Sigmoid colon (tissue), 7 donors: Measurements from ENCODE around the gene VEZF1. TPM values are rescaled to one million over a fixed set of nuclear protein-coding genes. Genes with fewer than 3 reads are reported as not detected.
A peak's percentile ranks its signal among the peaks of the same experiment; 100 is the strongest.
"Not testable (repeated sequence)": the region's sequence is repeated elsewhere in the genome, so short reads cannot be mapped to it uniquely, and the experiment has no call there.

Source experiments
- DNase-seq: peaks from one replicate; pipeline ENCODE4 v3.0.0-alpha.2; 2019
- H3K27ac ChIP-seq, 4 donors: fragments of 200-600 bp; sonication (generic); one replicate each; pipeline ENCODE4 v1.5.1; 2016 to 2019; ENCODE audit warnings: mild to moderate bottlenecking in 1 of 4
- H3K27me3 ChIP-seq, 3 donors: fragments of 200-600 bp; sonication (generic); one replicate each; pipeline ENCODE4 v1.5.1; 2019; ENCODE audit warnings: mild to moderate bottlenecking in 1 of 3
- H3K36me3 ChIP-seq, 4 donors: fragments of 200-600 bp; sonication (generic); one replicate each; pipeline ENCODE4 v1.5.1; 2016 to 2019
- H3K4me1 ChIP-seq, 4 donors: fragments of 200-600 bp; sonication (generic); one replicate each; pipeline ENCODE4 v1.5.1; 2017 to 2019
- H3K4me3 ChIP-seq, 4 donors: fragments of 200-600 bp; sonication (generic); one replicate each; pipeline ENCODE4 v1.5.1; 2017 to 2019; ENCODE audit warnings: mild to moderate bottlenecking in 2 of 4, moderate library complexity in 1 of 4
- H3K9me3 ChIP-seq, 4 donors: fragments of 200-600 bp in 3 of 4; sonication (generic) in 3 of 4; one replicate each; pipeline versions ENCODE4 v1.5.1 to v1.6.1; 2013 to 2019
- CTCF ChIP-seq, 4 experiments: fragments of 450-650 bp in 3 of 4; fragments of 200-600 bp in 1 of 4; IDR thresholded peaks; one replicate each; pipeline ENCODE4 v1.5.1; 2016 to 2019; ENCODE audit warnings: antibody characterized with exemption in 4 of 4, mild to moderate bottlenecking in 3 of 4, moderate library complexity in 2 of 4
- EP300 ChIP-seq, 4 donors: sonication (generic); formaldehyde crosslinking; IDR thresholded peaks; one replicate each; pipeline ENCODE4 v1.6.1; 2017; ENCODE audit warnings: antibody characterized with exemption in 4 of 4
- POLR2A ChIP-seq, 2 donors: fragments of 450-650 bp; IDR thresholded peaks; one replicate each; pipeline ENCODE4 v1.6.1; 2016; ENCODE audit warnings: antibody characterized with exemption in 2 of 2, mild to moderate bottlenecking in 2 of 2, moderate library complexity in 2 of 2
- POLR2AphosphoS5 ChIP-seq, 4 donors: sonication (generic); formaldehyde crosslinking; IDR thresholded peaks; one replicate each; pipeline ENCODE4 v1.6.1; 2017; ENCODE audit warnings: antibody characterized with exemption in 4 of 4
- WGBS, 2 donors: extraction: QIAGEN DNeasy Blood & Tissue Kit; methylation state at CpG; one replicate each; pipeline ENCODE4 v1.1.7; 2013; 5-methylcytosine and 5-hydroxymethylcytosine counted together
- intact Hi-C: fragments of 100-400 bp; cut with DNase I; formaldehyde crosslinking; loops from one replicate; pipeline ENCODE4 v1.15.1; 2023
- polyA plus RNA-seq, 3 donors: library from polyadenylated mRNA; stranded (reverse); fragments of 200-250 nt; gene quantifications; one replicate each; pipeline ENCODE4 v1.2.3, GENCODE V29; 2013
- total RNA-seq, 4 donors: library from RNA; depleted of rRNA; stranded (reverse); fragments of >200 nt; gene quantifications; one replicate each; pipeline ENCODE4 v1.1.0, GENCODE V29; 2016
- donor health status: healthy with polysubstance abuse.
- donor health status: Bipolar disorder and iron deficiency.
- donor health status: healthy.

The VEZF1 gene
- total and polyA plus RNA-seq, 7 donors: 17.8 to 120 (median 99.8) TPM

GRCh38 chr17:57979076-57979475, 9.0 kb downstream of the VEZF1 start:
- H3K36me3 ChIP-seq: peaks cover 12 to 89% (median 41%) of the 10 kb centered on the region in 4 donors

GRCh38 chr17:57976594-57976993, 11.5 kb downstream of the VEZF1 start:
- H3K27me3 ChIP-seq: no peaks in the 10 kb centered on the region
- no peak for DNase-seq
- intact Hi-C loops: no loop called here
- peak overlapping the region in 2 of 4 donors; percentile 53 to 63 for H3K27ac ChIP-seq
- no peak overlapping the region for H3K4me3 ChIP-seq
- WGBS, 2 donors: 93 to 95% methylated on average over 3 of the region's 3 CpGs
- H3K9me3 ChIP-seq: no peaks in the 10 kb centered on the region
- TF ChIP-seq CTCF (IDR thresholded peaks at IDR 0.05) (no peak), POLR2A (IDR thresholded peaks at IDR 0.05) (no peak), EP300 (IDR thresholded peaks at IDR 0.05) (no peak), POLR2AphosphoS5 (IDR thresholded peaks at IDR 0.05) (no peak)
- H3K36me3 ChIP-seq: peaks cover 12 to 98% (median 55%) of the 10 kb centered on the region in 4 donors
- peaks cover 0 to 49% (median 35%) of the 10 kb centered on the region in 4 donors for H3K4me1 ChIP-seq

More at GRCh38 chr17:57979076-57979475, 9.0 kb downstream of the VEZF1 start:
- Histone ChIP-seq H3K9me3 (no peaks in the 10 kb centered on the region), H3K27ac (peak overlapping the region in 1 of 4 donors; percentile 12), H3K4me1 (peaks cover 0 to 70% (median 59%) of the 10 kb centered on the region in 4 donors), H3K4me3 (no peak overlapping the region), H3K27me3 (no peaks in the 10 kb centered on the region)
- no peak for TF ChIP-seq EP300 (IDR thresholded peaks at IDR 0.05)
- no peak for TF ChIP-seq CTCF (IDR thresholded peaks at IDR 0.05)
- TF ChIP-seq POLR2AphosphoS5 (IDR thresholded peaks at IDR 0.05): no peak
- TF ChIP-seq POLR2A (IDR thresholded peaks at IDR 0.05): no peak
- WGBS, 2 donors: 73 to 84% methylated on average over 1 of the region's 1 CpG
- intact Hi-C loops: no loop called here
- no peak for DNase-seq

GRCh38 chr17:57975044-57975443, 13.0 kb downstream of the VEZF1 start:
- TF ChIP-seq POLR2A (IDR thresholded peaks at IDR 0.05) (no peak), EP300 (IDR thresholded peaks at IDR 0.05) (no peak), POLR2AphosphoS5 (IDR thresholded peaks at IDR 0.05) (no peak)
- no peaks in the 10 kb centered on the region for H3K9me3 ChIP-seq
- intact Hi-C loops: no loop called here
- no peak for DNase-seq
- no peak overlapping the region for H3K4me3 ChIP-seq
- peaks cover 0 to 33% (median 28%) of the 10 kb centered on the region in 4 donors for H3K4me1 ChIP-seq
- H3K36me3 ChIP-seq: peaks cover 12 to 92% (median 55%) of the 10 kb centered on the region in 4 donors
- H3K27me3 ChIP-seq: no peaks in the 10 kb centered on the region
- peak overlapping the region; percentile 21 to 63 (median 52) for H3K27ac ChIP-seq
- WGBS, 2 donors: 18 to 60% methylated on average over 1 of the region's 1 CpG

DNA sequence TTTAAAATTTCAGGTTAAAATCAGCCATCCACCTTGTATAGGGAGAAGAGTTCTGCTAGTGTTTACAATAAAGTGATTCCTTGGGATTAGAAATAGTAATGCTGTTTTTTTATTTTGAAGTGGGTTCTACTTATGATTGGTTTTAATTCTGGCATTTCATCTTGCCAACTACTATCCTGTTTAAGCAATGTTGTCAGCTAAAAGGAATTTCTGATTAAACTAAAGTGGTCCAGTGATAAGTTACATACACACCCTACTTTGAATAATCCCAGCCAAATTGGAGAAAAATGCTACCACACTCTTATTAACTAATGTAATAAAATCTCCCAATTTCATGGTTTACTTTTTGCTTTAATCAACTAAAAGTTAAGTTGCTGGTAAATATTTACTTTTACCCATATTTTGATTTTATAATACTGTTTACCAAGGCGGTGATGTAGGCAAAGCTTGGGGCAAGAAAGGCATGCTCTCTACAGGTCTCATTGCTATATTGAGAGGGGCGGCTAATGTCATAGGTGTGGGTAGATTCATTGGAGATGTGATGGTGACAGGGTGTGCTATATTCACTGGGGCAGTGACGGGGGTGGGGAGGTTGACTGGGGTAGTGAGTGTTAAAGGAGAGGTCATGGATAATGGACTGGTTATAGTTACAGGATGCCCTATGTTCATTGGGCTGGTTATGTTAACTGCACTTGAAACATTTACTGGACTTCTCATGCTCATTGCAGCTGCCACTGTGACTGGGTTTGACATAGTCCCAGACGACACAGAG, 13.8 kb downstream of the VEZF1 start:
- DNase-seq, H3K4me3 ChIP-seq, H3K27me3 ChIP-seq, intact Hi-C loops, H3K9me3 ChIP-seq: not testable (repeated sequence)
- H3K4me1 ChIP-seq: peaks cover 0 to 31% (median 28%) of the 10 kb centered on the region in 4 donors
- H3K36me3 ChIP-seq: peaks cover 10 to 84% (median 49%) of the 10 kb centered on the region in 4 donors
- peak overlapping the region; percentile 21 to 63 (median 52) for H3K27ac ChIP-seq
- 82 to 88% methylated on average over 4 of the region's 4 CpGs for WGBS, 2 donors

- H3K27ac ChIP-seq: peak overlapping the region in 1 of 4 donors; percentile 18
- intact Hi-C loops: no loop called here
- TF ChIP-seq CTCF (IDR thresholded peaks at IDR 0.05) (no peak), EP300 (IDR thresholded peaks at IDR 0.05) (no peak), POLR2AphosphoS5 (IDR thresholded peaks at IDR 0.05) (no peak), POLR2A (IDR thresholded peaks at IDR 0.05) (no peak)
- H3K4me1 ChIP-seq: peaks cover 0 to 18% (median 16%) of the 10 kb centered on the region in 4 donors
- no peaks in the 10 kb centered on the region for H3K9me3 ChIP-seq
- no peaks in the 10 kb centered on the region for H3K27me3 ChIP-seq
- H3K4me3 ChIP-seq: no peak overlapping the region
- no peak for DNase-seq
- H3K36me3 ChIP-seq: peaks cover 8 to 63% (median 29%) of the 10 kb centered on the region in 4 donors
- WGBS, 2 donors: 66 to 75% methylated on average over 1 of the region's 1 CpG
These were observed 15.9 kb downstream of the VEZF1 start for GRCh38 chr17:57972151-57972550.
